GM12864 (cell line): ENCODE results near the gene CEACAM8.

Experiments used
- DNase-seq: peaks from one replicate; pipeline ENCODE4 v3.0.0-alpha.2; 2011; ENCODE audit warnings: low read depth
- H3K4me3 ChIP-seq: 2 replicates; pipeline ENCODE4 v1.5.1; 2011; ENCODE audit warnings: mild to moderate bottlenecking, low read depth, low read length, control low read depth
- CTCF ChIP-seq: IDR thresholded peaks from 2 replicates; pipeline ENCODE4 v1.5.1; 2011; ENCODE audit warnings: low read depth, mild to moderate bottlenecking, moderate library complexity, low read length, control low read depth, inconsistent platforms; ENCODE audit errors: missing control alignments

CEACAM8 gene

GRCh38 chr19:42569193-42569592, 25.5 kb downstream of the CEACAM8 start:
- no peak for TF ChIP-seq CTCF
- DNase-seq, result no peak
- no peak overlapping the region for H3K4me3 ChIP-seq

GRCh38 chr19:42568006-42568405, 26.7 kb downstream of the CEACAM8 start:
- no peak overlapping the region for H3K4me3 ChIP-seq
- DNase-seq, result no peak
- no peak for TF ChIP-seq CTCF

GRCh38 chr19:42567567-42567966, 27.2 kb downstream of the CEACAM8 start:
- no peak for TF ChIP-seq CTCF
- no peak overlapping the region for H3K4me3 ChIP-seq
- DNase-seq, result no peak

- H3K4me3 ChIP-seq, result no peak overlapping the region
- peak; percentile 83 for TF ChIP-seq CTCF
- peak; percentile 10 for DNase-seq
Measured at GRCh38 chr19:42563352-42564210, 31.1 kb downstream of the CEACAM8 start.

- no peak for DNase-seq
- H3K4me3 ChIP-seq, result no peak overlapping the region
- no peak for TF ChIP-seq CTCF
Measured at GRCh38 chr19:42561512-42561911, 33.2 kb downstream of the CEACAM8 start.

GRCh38 chr19:42560731-42561130, 34.0 kb downstream of the CEACAM8 start:
- TF ChIP-seq CTCF, result no peak
- H3K4me3 ChIP-seq, result no peak overlapping the region
- no peak for DNase-seq
